BLaER1 (cell line): ENCODE data around the gene GNG11.
"Not testable (repeated sequence)": the region's sequence is repeated elsewhere in the genome, so short reads cannot be mapped to it uniquely, and the experiment has no call there.

Experiments used
- H3K27ac ChIP-seq: shearing (Covaris generic); formaldehyde crosslinking; 2 replicates; pipeline ENCODE4 v1.8.1; 2022
- H3K27me3 ChIP-seq: shearing (Covaris generic); formaldehyde crosslinking; 2 replicates; pipeline ENCODE4 v1.8.1; 2022
- H3K36me3 ChIP-seq: shearing (Covaris generic); formaldehyde crosslinking; 2 replicates; pipeline ENCODE4 v1.8.1; 2022
- H3K4me1 ChIP-seq: shearing (Covaris generic); formaldehyde crosslinking; 2 replicates; pipeline ENCODE4 v1.8.1; 2022
- H3K4me2 ChIP-seq: shearing (Covaris generic); formaldehyde crosslinking; 2 replicates; pipeline ENCODE4 v1.8.1; 2022
- H3K4me3 ChIP-seq: shearing (Covaris generic); formaldehyde crosslinking; 2 replicates; pipeline ENCODE4 v1.8.1; 2022
- H3K9ac ChIP-seq: shearing (Covaris generic); formaldehyde crosslinking; 2 replicates; pipeline ENCODE4 v1.8.1; 2022
- H3K9me3 ChIP-seq: shearing (Covaris generic); formaldehyde crosslinking; 2 replicates; pipeline ENCODE4 v1.8.1; 2022
- H4K20me1 ChIP-seq: shearing (Covaris generic); formaldehyde crosslinking; 2 replicates; pipeline ENCODE4 v1.8.1; 2022
- Cebpa-rat ChIP-seq: shearing (Covaris generic); IDR thresholded peaks from 2 replicates; pipeline ENCODE4 v1.8.1; 2022

GNG11 gene

DNA sequence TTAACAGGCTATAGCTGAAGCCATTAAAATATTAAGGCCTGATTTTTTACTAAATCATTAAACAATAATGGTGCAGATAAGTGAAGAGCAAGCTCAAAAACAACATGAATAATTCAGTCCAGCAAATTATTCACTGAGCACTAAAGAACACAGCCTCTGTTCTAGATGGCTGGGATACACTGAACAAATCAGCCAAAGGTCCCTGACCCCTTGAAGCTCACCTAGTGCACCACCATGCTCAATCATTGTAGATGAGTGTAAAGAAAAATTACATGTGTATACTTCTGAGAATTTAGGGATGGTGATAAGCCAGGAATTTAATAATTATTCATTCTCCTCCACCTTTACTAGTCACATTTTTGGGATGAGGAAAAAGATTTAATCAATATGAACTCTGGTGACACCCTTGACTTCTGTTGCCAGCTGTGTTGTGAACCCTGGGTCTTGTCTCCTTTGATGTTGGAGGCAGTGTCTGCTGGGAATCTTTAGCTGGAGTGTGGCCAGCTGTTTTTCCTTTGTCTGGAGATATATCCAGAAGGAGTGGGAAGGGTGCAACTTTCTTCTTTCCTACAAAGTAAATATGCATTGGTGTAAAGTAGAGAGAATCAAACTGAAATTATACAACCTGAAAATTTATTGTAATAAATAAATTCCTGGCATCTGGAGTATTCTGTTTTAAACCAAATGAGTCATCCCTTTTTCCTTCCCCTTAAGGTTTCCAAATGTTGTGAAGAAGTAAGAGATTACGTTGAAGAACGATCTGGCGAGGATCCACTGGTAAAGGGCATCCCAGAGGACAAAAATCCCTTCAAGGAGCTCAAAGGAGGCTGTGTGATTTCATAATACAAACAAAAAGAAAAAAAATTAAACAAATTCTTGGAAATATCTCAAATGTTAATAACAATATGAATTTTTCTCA is 11.2 kb upstream of the GNG11 start:
- no peak overlapping the region for H3K4me3 ChIP-seq
- no peak for TF ChIP-seq Cebpa-rat
- H3K27ac ChIP-seq = no peak overlapping the region
- no peaks in the 10 kb centered on the region for H4K20me1 ChIP-seq
- no peaks in the 10 kb centered on the region for H3K9me3 ChIP-seq
- H3K9ac ChIP-seq = no peak overlapping the region
- 0 out of 2 replicates have a peak, but pooled peaks cover 3% of the 10 kb centered on the region for H3K4me1 ChIP-seq
- no peak overlapping the region for H3K4me2 ChIP-seq
- no peaks in the 10 kb centered on the region for H3K27me3 ChIP-seq
- H3K36me3 ChIP-seq = no peaks in the 10 kb centered on the region

DNA sequence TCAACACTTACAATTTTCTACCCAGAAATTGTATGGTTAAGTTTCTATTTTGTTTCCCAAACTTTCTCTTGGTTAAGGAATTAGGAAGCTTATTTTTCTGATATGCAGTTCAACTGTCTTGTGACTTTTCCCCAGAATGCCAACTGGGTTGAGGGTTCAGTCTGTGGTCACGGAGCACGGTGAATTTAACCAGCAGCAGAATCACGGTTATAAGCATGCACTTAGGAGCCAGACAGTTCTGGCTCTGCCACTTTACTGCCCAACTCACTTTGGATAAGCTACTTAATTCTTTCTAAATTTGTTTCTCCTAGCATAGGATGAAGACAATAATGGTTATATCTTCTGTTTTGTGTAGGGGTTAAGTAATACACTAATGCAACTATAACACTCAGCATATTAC is 10.3 kb upstream of the GNG11 start:
- not testable (repeated sequence) for H3K9ac ChIP-seq, H3K9me3 ChIP-seq, H3K4me3 ChIP-seq, H3K4me1 ChIP-seq, H3K27ac ChIP-seq, H4K20me1 ChIP-seq, H3K27me3 ChIP-seq, H3K36me3 ChIP-seq, H3K4me2 ChIP-seq

DNA sequence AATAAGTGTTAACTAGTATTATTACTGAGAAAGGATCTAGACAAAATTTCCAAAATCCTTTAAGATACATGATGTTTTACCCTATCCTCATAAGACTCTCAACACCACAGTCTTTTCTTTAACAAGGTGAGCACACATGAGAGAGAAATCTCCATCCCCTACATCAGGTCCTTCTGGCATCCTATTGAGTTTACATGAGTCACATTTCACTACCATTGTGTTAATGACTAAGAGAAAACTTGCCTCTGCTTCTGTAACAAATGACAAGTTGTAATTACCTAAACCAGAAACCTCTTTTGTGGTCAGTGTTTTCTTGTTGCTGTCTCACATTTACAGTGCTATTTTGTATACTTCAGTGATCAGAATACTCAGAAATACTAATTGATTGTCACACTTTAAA is 9.9 kb upstream of the GNG11 start:
- H3K9ac ChIP-seq, H4K20me1 ChIP-seq, H3K9me3 ChIP-seq, H3K4me3 ChIP-seq, H3K36me3 ChIP-seq, H3K27me3 ChIP-seq, H3K4me2 ChIP-seq, H3K4me1 ChIP-seq, H3K27ac ChIP-seq: not testable (repeated sequence)

DNA sequence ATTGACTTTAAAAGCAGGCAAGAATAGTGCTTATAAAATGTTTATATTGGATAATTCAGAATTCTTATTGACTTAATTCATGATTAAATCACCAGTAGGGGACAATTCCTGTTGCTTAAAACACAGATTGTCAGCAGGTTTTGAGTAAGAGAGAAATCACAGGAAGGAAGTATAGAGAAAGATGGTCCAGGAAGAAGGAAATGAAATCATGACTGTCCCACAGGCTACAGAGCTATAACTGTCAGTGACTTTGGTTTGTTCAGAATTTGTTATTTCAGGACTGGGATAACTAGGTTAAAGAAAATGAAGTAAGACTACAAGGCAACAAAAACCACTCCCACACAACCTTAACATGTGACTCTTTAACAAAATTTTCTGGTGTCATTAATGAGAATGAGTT is 8.3 kb upstream of the GNG11 start:
- Histone ChIP-seq H3K4me1 (0 out of 2 replicates have a peak, but pooled peaks cover 3% of the 10 kb centered on the region), H3K27me3 (no peaks in the 10 kb centered on the region), H3K9me3 (no peaks in the 10 kb centered on the region), H3K27ac (no peak overlapping the region), H4K20me1 (no peaks in the 10 kb centered on the region), H3K4me2 (peak overlapping the region; percentile 7; the same call in 1 of the 2 replicates), H3K36me3 (no peaks in the 10 kb centered on the region), H3K4me3 (no peak overlapping the region), H3K9ac (no peak overlapping the region)
- no peak for TF ChIP-seq Cebpa-rat

DNA sequence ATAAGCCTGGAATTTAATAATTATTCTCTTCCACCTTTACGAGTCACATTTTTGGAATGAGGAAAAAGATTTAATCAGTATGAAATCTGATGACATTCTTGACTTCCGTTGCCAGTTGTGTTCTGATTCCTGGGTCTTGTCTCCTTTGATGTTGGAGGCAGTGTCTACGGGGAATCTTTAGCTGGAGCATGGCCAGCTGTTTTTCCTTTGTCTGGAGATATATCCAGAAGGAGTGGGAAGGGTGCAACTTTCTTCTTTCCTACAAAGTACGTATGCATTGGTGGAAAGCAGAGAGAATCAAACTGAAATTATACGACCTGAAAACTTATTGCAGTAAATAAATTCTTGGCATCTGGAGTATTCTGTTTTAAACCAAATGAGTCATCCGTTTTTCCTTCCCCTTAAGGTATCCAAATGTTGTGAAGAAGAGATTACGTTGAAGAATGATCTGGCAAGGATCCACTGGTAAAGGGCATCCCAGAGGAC is 6.9 kb upstream of the GNG11 start:
- Histone ChIP-seq H3K4me3 (no peak overlapping the region), H3K27me3 (no peaks in the 10 kb centered on the region), H4K20me1 (no peaks in the 10 kb centered on the region), H3K4me1 (0 out of 2 replicates have a peak, but pooled peaks cover 3% of the 10 kb centered on the region), H3K9ac (no peak overlapping the region), H3K4me2 (no peak overlapping the region), H3K36me3 (no peaks in the 10 kb centered on the region), H3K9me3 (no peaks in the 10 kb centered on the region), H3K27ac (no peak overlapping the region)
- no peak for TF ChIP-seq Cebpa-rat

DNA sequence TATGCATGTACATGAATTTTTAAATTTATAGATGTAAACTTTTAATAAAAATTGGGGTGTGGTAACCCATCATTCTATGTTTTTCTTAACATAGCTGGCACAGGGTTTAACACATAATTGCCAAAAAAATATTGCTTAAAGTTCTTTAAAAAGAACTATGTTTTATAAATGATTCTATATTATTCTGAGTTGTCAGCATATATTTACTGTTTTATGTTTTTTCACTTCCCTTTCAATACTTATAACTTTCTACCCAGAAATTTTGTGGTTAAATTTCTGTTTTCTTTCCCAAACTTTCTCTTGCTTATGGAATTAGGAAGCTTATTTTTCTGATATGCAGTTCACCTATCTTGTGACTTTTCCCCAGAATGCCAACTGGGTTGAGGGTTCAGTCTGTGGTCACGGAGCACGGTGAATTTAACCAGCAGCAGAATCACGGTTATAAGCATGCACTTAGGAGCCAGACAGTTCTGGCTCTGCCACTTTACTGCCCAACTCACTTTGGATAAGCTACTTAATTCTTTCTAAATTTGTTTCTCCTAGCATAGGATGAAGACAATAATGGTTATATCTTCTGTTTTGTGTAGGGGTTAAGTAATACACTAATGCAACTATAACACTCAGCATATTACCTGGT is 6.2 kb upstream of the GNG11 start:
- not testable (repeated sequence) for H3K27ac ChIP-seq, H3K27me3 ChIP-seq, H3K36me3 ChIP-seq, H4K20me1 ChIP-seq, H3K9me3 ChIP-seq, H3K4me2 ChIP-seq, H3K4me3 ChIP-seq, H3K9ac ChIP-seq, H3K4me1 ChIP-seq

DNA sequence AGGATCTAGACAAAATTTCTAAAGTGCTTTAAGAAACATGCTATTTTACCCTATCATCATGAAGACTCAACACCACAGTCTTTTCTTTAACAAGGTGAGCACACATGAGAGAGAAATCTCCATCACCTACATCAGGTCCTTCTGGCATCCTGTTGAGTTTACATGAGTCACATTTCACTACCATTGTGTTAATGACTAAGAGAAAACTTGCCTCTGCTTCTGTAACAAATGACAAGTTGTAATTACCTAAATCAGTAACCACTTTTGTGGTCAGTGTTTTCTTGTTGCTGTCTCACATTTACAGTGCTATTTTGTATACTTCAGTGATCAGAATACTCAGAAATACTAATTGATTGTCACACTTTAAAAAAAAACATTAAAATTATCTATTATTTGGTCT is 5.6 kb upstream of the GNG11 start:
- not testable (repeated sequence) for H3K9ac ChIP-seq, H3K4me2 ChIP-seq, H3K27me3 ChIP-seq, H3K4me3 ChIP-seq, H3K9me3 ChIP-seq, H4K20me1 ChIP-seq, H3K27ac ChIP-seq, H3K36me3 ChIP-seq, H3K4me1 ChIP-seq

DNA sequence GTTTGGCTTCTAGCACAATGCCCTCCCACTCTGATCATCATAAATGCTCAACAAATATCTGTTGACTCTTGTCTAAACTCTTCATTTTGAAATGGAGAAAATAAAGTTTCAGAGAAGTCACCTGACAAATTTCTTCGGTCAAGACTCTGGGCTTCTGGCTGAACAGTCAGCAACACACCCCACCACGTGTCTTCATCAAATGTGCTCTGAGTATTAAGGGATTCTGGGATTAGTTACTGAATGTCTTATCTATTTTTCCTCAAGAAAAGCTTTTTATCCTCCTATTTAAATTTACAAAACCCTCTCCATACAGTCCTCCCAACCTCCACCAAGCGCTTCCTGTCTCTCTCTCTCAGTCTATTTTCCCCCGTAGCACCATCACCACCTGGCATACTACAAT is 5.2 kb upstream of the GNG11 start:
- not testable (repeated sequence) for H3K4me2 ChIP-seq, H3K9me3 ChIP-seq, H3K4me1 ChIP-seq, H3K27ac ChIP-seq, H3K4me3 ChIP-seq, H3K36me3 ChIP-seq, H4K20me1 ChIP-seq, H3K27me3 ChIP-seq, H3K9ac ChIP-seq

DNA sequence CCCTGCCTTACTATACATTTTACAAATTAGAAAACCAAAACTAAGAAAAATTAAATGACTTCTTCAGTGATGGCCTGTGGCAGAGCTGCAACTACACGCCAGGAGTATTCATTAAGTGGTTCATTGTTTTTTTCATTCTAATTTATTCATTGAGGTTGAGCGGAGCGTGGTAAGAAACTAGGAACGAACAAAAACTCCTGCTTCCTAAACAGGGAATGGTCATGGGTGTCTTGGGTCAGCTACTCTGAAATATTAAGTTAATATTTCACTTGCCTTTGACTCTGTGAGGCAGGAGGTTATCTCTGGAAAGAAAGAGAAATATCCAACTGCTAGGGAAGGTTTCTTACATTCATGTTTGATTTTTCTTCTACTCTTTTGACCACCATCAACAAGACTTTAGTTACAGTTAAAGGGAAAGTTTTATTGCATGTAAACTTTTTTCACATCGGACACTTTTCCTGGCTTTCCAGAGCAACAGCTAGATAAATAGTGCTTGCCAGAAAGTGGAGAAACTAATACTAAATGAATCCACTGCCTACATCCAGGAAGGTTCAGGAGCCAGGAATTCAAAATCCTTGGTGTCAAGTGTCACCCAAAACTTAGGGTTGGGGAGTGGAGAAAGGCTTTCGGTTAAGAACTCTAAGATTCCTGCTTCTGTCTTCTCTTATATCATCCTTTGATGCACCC is 896 bp upstream of the GNG11 start:
- H3K9ac ChIP-seq = no peak overlapping the region
- H3K9me3 ChIP-seq = no peaks in the 10 kb centered on the region
- peaks cover 16% of the 10 kb centered on the region for H3K4me1 ChIP-seq
- H3K36me3 ChIP-seq = no peaks in the 10 kb centered on the region
- H3K4me3 ChIP-seq = no peak overlapping the region
- peak overlapping the region; percentile 93 for H3K4me2 ChIP-seq
- no peak for TF ChIP-seq Cebpa-rat
- no peak overlapping the region for H3K27ac ChIP-seq
- H3K27me3 ChIP-seq = no peaks in the 10 kb centered on the region
- H4K20me1 ChIP-seq = no peaks in the 10 kb centered on the region

DNA sequence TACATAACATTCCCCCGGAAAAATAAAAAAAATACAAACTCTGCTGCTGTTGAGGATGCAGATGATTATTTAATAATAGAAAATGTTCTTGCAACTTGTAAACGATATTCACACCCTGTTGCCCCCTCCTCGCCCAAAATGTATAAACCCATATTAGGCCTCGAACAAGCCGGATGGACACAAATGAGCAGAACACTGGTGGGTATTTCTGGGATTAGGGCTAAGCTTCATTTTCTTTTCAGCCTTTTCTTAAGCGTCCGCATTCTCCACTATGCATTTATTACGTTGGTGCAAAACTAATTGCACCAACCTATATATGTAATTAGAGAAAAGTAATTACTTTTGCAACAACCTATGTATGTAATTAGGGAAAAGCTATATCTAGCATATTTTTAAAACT is 349 bp upstream of the GNG11 start:
- H3K4me3 ChIP-seq = peak overlapping the region; percentile 66
- no peak for TF ChIP-seq Cebpa-rat
- H3K27ac ChIP-seq = peak overlapping the region; percentile 70; the same call in 1 of the 2 replicates
- H3K4me1 ChIP-seq = peaks cover 16% of the 10 kb centered on the region
- H3K36me3 ChIP-seq = no peaks in the 10 kb centered on the region
- no peaks in the 10 kb centered on the region for H3K9me3 ChIP-seq
- peak overlapping the region; percentile 93 for H3K4me2 ChIP-seq
- H4K20me1 ChIP-seq = no peaks in the 10 kb centered on the region
- H3K27me3 ChIP-seq = no peaks in the 10 kb centered on the region
- H3K9ac ChIP-seq = peak overlapping the region; percentile 74; the same call in 1 of the 2 replicates
